Anterior cingulate cortex (tissue), 58 donors: ENCODE data around the gene NT5M.
A peak's percentile ranks its signal among the peaks of the same experiment; 100 is the strongest.

Source experiments
- DNase-seq, 58 donors: peaks; one replicate each; lab custom pipeline; 2025; lab: John Stamatoyannopoulos, UW

NT5M gene

DNA sequence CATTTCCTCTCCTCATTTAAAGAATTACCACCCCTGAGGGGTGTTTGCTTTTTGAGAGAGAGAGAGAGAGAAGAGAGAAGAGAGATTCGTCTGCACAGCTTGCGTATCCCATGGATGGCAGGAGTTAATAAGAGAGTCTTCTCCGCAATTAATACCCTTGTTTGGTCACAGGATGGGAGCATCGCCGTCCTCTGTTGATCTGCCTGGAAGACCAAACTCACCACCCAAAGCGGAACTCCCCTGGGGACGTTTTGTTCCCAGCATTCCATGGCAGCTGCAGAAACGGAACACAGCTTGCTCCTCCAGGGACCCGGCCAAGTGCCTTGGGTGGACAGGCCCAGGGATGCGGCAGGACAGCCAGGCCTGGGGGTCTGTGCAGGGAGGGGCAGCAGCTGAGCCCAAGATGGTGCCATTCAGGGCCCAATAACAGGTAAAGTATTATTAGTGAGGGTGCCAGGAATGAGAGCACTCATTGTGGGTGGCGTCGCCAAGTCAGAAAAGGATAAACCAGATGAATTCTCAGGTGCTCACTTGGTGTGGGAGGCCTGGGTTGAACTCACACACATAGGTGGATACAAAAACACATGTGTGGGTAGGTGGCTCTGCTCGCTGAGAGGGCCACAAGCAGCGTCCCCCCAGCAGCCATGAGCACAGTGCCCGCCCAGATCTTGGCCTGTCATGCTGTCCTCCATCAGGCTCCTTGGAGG lies 83.1 kb downstream of the NT5M start:
- peak in 1 of 58 donors; percentile 23 for DNase-seq

- DNase-seq, result no peak
Observed at GRCh38 chr17:17387017-17387497, 83.9 kb downstream of the NT5M start.

DNA sequence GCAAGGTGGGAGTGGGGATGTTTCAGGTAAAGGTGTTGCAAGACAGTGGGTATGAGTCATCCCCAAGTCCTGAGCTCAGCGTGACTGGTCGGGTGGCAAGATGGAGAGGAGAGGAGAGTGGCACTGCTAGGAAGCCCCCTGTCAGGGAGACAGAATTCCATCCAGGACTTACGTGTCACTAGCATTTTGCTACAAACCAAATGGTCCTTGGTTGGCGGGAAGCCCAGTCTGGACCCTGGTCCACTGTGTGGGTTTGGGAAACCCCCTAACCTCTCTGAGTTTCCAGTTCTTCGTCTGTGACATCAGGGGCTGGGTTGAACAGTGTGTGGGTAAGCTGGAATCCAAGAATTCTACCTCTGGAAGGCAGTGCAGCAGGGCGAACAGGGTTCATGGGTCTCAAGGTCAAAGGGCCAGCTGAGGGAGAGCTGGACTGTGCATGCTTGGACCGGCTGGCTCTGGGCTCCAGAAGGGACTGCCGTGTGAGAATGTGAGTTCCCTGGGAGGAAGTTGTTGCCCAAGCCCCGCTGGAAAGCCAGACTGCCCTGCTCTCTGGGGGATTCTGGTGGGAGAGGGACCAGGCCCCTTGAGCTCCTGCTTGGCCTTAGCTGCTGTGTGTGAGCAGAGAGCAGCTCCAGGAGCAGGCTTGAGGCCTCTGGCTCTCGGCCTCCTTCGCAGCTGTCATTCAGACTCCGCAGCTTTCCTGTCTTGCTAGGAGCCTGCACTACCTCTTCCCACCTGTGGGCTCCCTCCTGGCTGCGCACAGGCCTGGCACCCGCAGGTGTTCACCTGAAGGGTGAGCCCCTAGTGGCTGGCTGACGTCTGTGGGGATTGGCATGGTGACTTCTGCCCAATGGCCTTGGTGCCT lies 84.6 kb downstream of the NT5M start:
- DNase-seq, result no peak

- no peak for DNase-seq
Observed at GRCh38 chr17:17388657-17389496, 85.7 kb downstream of the NT5M start.

DNA sequence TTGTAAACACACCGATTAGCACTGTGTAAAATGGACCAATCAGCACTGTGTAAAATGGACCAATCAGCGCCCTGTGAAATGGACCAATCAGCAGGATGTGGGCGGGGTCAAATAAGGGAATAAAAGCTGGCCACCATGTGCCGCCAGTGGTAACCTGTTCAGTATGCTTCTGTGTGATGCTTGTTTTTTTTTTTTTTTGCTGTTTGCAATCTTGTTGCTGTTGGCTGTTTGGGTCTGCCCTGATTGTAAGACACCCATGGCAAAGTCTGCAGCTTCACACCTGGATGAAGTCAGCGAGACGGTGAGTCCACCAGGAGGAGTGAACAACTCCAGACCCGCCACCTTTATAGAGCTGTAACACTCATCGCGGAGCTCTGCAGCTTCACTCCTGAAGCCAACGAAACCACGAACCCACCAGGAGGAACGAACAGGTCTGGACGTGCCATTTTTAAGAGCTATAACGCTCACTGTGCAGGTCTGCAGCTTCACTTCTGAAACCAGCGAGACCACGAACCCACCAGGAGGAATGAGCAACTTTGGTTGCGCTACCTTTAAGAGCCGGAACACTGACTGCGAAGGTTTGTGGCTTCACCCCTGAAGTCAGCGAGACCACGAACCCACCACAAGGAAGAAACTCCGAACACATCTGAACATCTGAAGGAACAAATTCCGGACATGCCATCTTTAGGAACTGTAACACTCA lies 88.6 kb downstream of the NT5M start:
- DNase-seq, result no peak

- no peak for DNase-seq
Observed at GRCh38 chr17:17393976-17394375, 90.8 kb downstream of the NT5M start.

GRCh38 chr17:17394494-17394893 lies 91.3 kb downstream of the NT5M start:
- DNase-seq, result no peak

GRCh38 chr17:17395246-17395802 lies 92.2 kb downstream of the NT5M start:
- DNase-seq, result no peak

- DNase-seq, result no peak
Observed at GRCh38 chr17:17395885-17396284, 92.7 kb downstream of the NT5M start.
